Stimulated activated naive CD8-positive, alpha-beta T cell treated with anti-CD3 and anti-CD28 coated beads, Interleukin-15, Interleukin-2, amounts not matched to agents 100 ng/mL and 50 ng/mL, for 24 hours (primary cell): ENCODE data around the gene NCCRP1.

Experiments used
- H3K27ac Mint-ChIP-seq: one replicate; pipeline ENCODE4 v1.8.0; 2021; ENCODE audit warnings: mild to moderate bottlenecking, mixed read lengths
- H3K27me3 Mint-ChIP-seq: one replicate; pipeline ENCODE4 v1.8.0; 2021; ENCODE audit warnings: mixed read lengths
- H3K36me3 Mint-ChIP-seq: one replicate; pipeline ENCODE4 v1.8.0; 2021; ENCODE audit warnings: low read depth, mixed read lengths
- H3K4me1 Mint-ChIP-seq: one replicate; pipeline ENCODE4 v1.8.0; 2021; ENCODE audit warnings: low read depth, mixed read lengths
- H3K4me3 Mint-ChIP-seq: one replicate; pipeline ENCODE4 v1.8.0; 2021; ENCODE audit warnings: mild to moderate bottlenecking, mixed read lengths
- H3K9me3 Mint-ChIP-seq: one replicate; pipeline ENCODE4 v1.8.0; 2021; ENCODE audit warnings: mixed read lengths

Gene NCCRP1

GRCh38 chr19:39158646-39159260, 38.0 kb upstream of the NCCRP1 start:
- Mint-ChIP-seq H3K4me1 (peaks cover 15% of the 10 kb centered on the region), H3K27ac (no peak overlapping the region), H3K4me3 (no peak overlapping the region), H3K27me3 (no peaks in the 10 kb centered on the region), H3K9me3 (no peaks in the 10 kb centered on the region), H3K36me3 (no peaks in the 10 kb centered on the region)

GRCh38 chr19:39160523-39160861, 36.3 kb upstream of the NCCRP1 start:
- no peaks in the 10 kb centered on the region for H3K9me3 Mint-ChIP-seq
- H3K4me3 Mint-ChIP-seq = no peak overlapping the region
- H3K36me3 Mint-ChIP-seq = no peaks in the 10 kb centered on the region
- no peak overlapping the region for H3K27ac Mint-ChIP-seq
- no peaks in the 10 kb centered on the region for H3K27me3 Mint-ChIP-seq
- H3K4me1 Mint-ChIP-seq = peaks cover 15% of the 10 kb centered on the region

- Mint-ChIP-seq H3K4me1 (peaks cover 15% of the 10 kb centered on the region), H3K36me3 (no peaks in the 10 kb centered on the region), H3K27me3 (no peaks in the 10 kb centered on the region), H3K27ac (no peak overlapping the region), H3K9me3 (no peaks in the 10 kb centered on the region), H3K4me3 (no peak overlapping the region)
Measured at GRCh38 chr19:39160889-39161672, 35.7 kb upstream of the NCCRP1 start.

- no peak overlapping the region for H3K27ac Mint-ChIP-seq
- no peaks in the 10 kb centered on the region for H3K27me3 Mint-ChIP-seq
- H3K36me3 Mint-ChIP-seq = no peaks in the 10 kb centered on the region
- no peaks in the 10 kb centered on the region for H3K9me3 Mint-ChIP-seq
- H3K4me1 Mint-ChIP-seq = peaks cover 11% of the 10 kb centered on the region
- H3K4me3 Mint-ChIP-seq = no peak overlapping the region
Measured at GRCh38 chr19:39162441-39163043, 34.2 kb upstream of the NCCRP1 start.

- H3K4me3 Mint-ChIP-seq = no peak overlapping the region
- no peaks in the 10 kb centered on the region for H3K27me3 Mint-ChIP-seq
- no peak overlapping the region for H3K27ac Mint-ChIP-seq
- peaks cover 11% of the 10 kb centered on the region for H3K4me1 Mint-ChIP-seq
- H3K9me3 Mint-ChIP-seq = no peaks in the 10 kb centered on the region
- H3K36me3 Mint-ChIP-seq = no peaks in the 10 kb centered on the region
Measured at GRCh38 chr19:39163621-39164020, 33.1 kb upstream of the NCCRP1 start.

GRCh38 chr19:39164289-39164688, 32.5 kb upstream of the NCCRP1 start:
- peaks cover 11% of the 10 kb centered on the region for H3K4me1 Mint-ChIP-seq
- no peak overlapping the region for H3K4me3 Mint-ChIP-seq
- no peaks in the 10 kb centered on the region for H3K36me3 Mint-ChIP-seq
- no peaks in the 10 kb centered on the region for H3K9me3 Mint-ChIP-seq
- no peaks in the 10 kb centered on the region for H3K27me3 Mint-ChIP-seq
- H3K27ac Mint-ChIP-seq = no peak overlapping the region

- no peaks in the 10 kb centered on the region for H3K27me3 Mint-ChIP-seq
- no peaks in the 10 kb centered on the region for H3K9me3 Mint-ChIP-seq
- no peak overlapping the region for H3K4me3 Mint-ChIP-seq
- peaks cover 11% of the 10 kb centered on the region for H3K4me1 Mint-ChIP-seq
- H3K36me3 Mint-ChIP-seq = no peaks in the 10 kb centered on the region
- H3K27ac Mint-ChIP-seq = no peak overlapping the region
Measured at GRCh38 chr19:39165857-39166256, 30.9 kb upstream of the NCCRP1 start.

GRCh38 chr19:39166571-39167391, 30.0 kb upstream of the NCCRP1 start:
- Mint-ChIP-seq H3K4me3 (no peak overlapping the region), H3K27ac (no peak overlapping the region), H3K4me1 (peaks cover 11% of the 10 kb centered on the region), H3K9me3 (no peaks in the 10 kb centered on the region), H3K27me3 (no peaks in the 10 kb centered on the region), H3K36me3 (no peaks in the 10 kb centered on the region)

GRCh38 chr19:39167461-39168257, 29.1 kb upstream of the NCCRP1 start:
- no peaks in the 10 kb centered on the region for H3K36me3 Mint-ChIP-seq
- H3K27me3 Mint-ChIP-seq = no peaks in the 10 kb centered on the region
- no peaks in the 10 kb centered on the region for H3K9me3 Mint-ChIP-seq
- peaks cover 7% of the 10 kb centered on the region for H3K4me1 Mint-ChIP-seq
- H3K27ac Mint-ChIP-seq = no peak overlapping the region
- H3K4me3 Mint-ChIP-seq = no peak overlapping the region

- no peaks in the 10 kb centered on the region for H3K9me3 Mint-ChIP-seq
- peaks cover under 1% of the 10 kb centered on the region for H3K4me1 Mint-ChIP-seq
- H3K27me3 Mint-ChIP-seq = no peaks in the 10 kb centered on the region
- no peak overlapping the region for H3K4me3 Mint-ChIP-seq
- no peaks in the 10 kb centered on the region for H3K36me3 Mint-ChIP-seq
- H3K27ac Mint-ChIP-seq = no peak overlapping the region
Measured at GRCh38 chr19:39168258-39169142, 28.3 kb upstream of the NCCRP1 start.

GRCh38 chr19:39169143-39169810, 27.5 kb upstream of the NCCRP1 start:
- Mint-ChIP-seq H3K27ac (no peak overlapping the region), H3K4me1 (no peaks in the 10 kb centered on the region), H3K4me3 (no peak overlapping the region), H3K36me3 (no peaks in the 10 kb centered on the region), H3K27me3 (no peaks in the 10 kb centered on the region), H3K9me3 (no peaks in the 10 kb centered on the region)

- Mint-ChIP-seq H3K9me3 (no peaks in the 10 kb centered on the region), H3K36me3 (no peaks in the 10 kb centered on the region), H3K4me3 (no peak overlapping the region), H3K27ac (no peak overlapping the region), H3K27me3 (no peaks in the 10 kb centered on the region), H3K4me1 (no peaks in the 10 kb centered on the region)
Measured at GRCh38 chr19:39170386-39171231, 26.2 kb upstream of the NCCRP1 start.
